CD4-positive, alpha-beta T cell treated with Interleukin-15 for 1 hour (primary cell): ENCODE data around the gene KRT86.
"Not testable (repeated sequence)": the region's sequence is repeated elsewhere in the genome, so short reads cannot be mapped to it uniquely, and the experiment has no call there.

Experiments used
- DNase-seq: peaks from one replicate; pipeline ENCODE4 v3.0.0-alpha.2; 2020

The KRT86 gene

GRCh38 chr12:52342781-52343490 lies 68.5 kb downstream of the KRT86 start:
- no peak for DNase-seq

- DNase-seq, result no peak
Measured at GRCh38 chr12:52343550-52343949, 69.1 kb downstream of the KRT86 start.

DNA sequence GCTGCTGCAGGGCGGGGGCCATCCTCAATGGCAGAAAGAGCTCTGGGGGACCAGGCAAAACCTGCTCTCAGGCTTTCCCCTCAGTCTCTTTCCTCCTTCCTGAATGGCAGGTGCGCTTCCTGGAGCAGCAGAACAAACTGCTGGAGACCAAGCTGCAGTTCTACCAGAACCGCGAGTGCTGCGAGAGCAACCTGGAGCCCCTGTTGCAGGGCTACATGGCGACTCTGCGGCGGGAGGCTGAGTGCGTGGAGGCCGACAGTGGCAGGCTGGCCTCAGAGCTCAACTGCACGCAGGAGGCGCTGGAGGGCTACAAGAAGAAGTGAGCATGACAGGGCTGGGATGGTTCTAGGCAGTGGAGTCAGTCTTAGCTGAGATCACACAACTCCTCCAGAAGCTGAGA lies 69.7 kb downstream of the KRT86 start:
- no peak for DNase-seq

GRCh38 chr12:52345041-52345440 lies 70.6 kb downstream of the KRT86 start:
- not testable (repeated sequence) for DNase-seq

DNA sequence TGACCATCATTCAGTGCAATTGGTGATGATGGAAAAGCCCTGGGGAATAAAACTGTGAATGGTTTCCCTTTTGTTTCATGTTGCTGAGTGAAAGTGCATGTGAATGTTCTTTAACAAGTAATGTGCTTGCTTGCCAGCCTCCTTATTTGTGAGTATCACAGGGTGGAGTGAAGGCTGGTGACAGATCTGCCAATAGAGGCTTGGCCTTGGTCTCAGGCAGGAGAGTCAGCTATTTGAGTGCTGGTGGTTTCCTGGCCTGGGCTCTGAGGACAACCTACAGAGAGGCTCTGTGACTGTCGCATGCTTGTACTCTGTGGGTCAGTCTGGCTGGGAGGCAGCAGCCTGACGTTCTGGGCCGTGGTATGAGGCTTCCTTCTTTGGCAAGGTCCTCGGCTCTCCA lies 72.1 kb downstream of the KRT86 start:
- no peak for DNase-seq

GRCh38 chr12:52347016-52347415 lies 72.6 kb downstream of the KRT86 start:
- no peak for DNase-seq

GRCh38 chr12:52347551-52348510 lies 73.4 kb downstream of the KRT86 start:
- DNase-seq, result no peak

DNA sequence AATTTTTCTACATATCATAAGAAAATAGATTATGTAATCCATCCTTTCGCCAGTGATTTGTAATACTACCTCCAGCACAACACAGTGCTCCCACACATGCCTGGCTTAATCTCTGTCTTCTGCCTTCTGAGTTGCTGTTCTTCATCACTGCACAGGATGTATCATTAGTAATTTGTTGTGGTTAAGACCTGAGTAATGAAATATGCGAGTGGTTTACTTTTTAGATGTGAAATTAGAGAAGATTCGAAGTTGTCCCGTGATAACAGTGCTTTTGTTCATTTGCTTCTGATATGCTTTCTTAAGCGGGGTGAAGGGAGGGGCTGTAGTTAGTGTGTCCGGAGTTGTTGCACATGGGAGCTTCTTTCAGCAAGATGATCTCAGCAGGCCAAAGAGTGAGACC lies 74.8 kb downstream of the KRT86 start:
- no peak for DNase-seq

- DNase-seq, result no peak
Measured at GRCh38 chr12:52350021-52350620, 75.7 kb downstream of the KRT86 start.

- DNase-seq, result no peak
Measured at GRCh38 chr12:52350786-52351185, 76.3 kb downstream of the KRT86 start.

DNA sequence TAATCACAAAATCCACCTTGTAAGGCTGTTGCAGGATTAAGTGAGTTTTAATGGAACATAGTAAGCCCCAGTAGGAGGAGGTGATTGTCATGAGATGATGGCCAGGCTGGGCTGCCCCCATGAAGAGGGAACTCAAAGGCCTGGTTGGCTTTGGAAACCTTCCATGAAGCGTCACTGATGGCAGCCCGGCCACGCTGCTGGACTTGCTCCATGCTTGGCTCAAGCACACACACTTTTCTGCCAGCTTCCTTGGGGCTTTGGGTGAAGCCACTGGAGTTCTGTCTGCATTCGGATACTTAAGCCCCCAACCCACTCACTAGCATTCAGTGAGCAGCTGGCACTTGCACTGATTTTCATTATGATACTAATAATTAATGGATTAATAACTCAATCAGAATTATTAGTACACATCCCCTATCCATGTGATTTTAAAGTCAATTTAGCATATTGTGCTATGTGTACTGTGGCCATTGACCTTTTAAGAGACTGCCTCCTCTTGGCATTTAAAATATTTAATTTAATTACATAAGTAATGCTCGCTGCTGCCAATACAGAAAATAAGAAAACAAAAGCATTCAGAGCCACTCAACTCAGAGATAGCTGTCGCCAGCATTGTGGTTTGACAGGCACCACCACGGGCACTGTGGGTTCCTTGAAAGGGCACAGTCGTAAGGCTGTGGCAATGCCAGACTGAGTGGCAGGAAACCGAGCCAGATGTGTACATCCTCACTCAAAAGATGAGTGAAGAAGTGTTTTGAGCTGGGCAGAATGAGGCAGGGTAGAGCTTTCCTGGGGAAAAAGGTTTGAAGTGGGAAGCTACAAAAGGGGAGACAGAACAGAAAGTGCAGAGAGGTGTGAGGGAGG lies 77.0 kb downstream of the KRT86 start:
- peak; percentile 61 for DNase-seq

DNA sequence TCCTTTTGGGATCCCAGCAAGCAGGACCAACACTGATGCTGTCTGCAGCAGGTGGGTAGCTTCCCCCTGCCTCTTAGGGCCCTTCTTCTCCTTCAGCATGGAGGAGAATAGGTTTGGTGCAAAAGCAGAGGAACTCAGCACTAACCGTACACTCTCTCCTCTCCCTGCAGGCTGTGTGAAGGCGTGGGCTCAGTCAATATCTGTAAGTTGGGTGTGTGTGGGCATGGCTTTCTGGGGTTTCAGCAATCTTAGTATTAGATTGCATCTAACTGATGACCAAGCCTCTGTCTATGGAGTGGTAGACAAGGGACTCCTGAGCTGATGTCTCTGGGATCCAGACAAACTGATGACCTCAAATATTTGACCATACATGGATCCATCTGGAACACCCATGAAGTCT lies 78.5 kb downstream of the KRT86 start:
- DNase-seq, result no peak

DNA sequence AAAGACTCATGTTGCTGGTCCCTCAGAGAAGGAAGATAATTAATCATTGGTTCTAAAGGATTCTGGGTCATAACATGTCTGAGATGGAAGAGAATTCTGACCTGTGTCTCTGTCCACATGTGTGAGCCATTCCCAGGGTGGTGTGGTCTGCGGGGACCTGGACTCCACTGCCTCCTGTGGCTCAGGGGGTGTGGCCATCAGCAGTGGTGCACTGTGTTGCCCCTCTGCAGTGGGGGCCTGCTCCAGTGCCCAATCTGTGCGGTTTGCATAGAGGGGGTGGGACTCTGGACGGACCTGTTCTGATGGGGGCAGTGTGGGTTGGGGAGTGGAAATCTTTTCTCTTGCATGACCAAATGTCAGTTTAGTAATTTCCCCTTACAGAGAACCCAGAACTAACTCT lies 79.3 kb downstream of the KRT86 start:
- no peak for DNase-seq

GRCh38 chr12:52354200-52354599 lies 79.8 kb downstream of the KRT86 start:
- no peak for DNase-seq

DNA sequence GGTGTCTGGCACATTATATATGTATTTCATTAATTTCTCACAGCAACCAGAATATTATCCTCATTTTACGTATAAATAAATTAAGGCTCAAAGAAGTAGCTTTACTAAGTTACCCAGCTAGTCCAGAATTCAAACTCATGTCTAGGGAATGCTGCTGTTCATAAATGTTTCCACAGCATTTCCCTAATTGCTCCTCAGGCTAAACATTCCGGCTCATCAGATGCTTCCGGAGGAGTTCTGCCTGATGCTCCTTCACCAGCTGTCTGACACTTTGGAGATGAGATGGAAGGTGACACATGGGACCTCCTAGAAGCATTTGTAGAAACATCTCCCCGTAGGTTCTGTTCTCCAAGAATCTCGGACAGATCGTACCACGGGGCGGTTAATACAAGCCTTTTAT lies 80.7 kb downstream of the KRT86 start:
- DNase-seq, result no peak

DNA sequence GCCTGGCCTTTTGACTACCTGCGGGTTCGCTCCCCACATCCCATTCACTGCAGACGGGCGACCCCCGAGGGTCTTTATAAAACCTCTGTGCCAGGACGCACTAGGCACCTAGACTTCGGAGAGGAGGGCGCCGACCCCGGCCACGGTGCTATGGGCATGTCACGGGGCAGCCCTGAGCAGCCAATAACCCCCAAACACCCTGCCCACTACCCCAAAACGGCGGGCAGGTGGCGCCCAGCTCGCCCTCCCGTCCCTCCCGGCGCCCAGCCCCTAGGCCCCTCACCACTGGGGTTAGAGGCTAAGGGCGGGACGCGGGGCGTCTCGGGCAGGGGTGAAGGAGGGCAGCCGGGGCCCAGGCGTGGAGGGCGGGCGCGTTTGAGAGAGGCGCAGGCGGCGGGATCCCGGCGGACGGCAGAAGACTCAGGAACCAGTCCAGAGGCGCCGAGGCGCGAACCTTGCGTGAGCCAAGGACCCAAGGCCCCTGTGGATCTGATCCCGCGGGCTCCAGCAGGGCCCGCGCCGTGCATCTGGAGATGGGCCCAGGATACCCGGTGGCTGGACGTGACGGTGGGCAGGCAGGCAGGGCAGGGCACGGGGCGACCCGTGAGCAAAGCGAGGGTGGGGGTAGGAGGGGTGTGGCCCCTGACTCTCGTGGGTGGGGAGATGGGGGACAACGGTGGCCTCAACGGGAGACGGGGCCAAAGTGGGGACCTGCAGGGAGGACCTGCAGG lies 81.8 kb downstream of the KRT86 start:
- DNase-seq, result no peak

DNA sequence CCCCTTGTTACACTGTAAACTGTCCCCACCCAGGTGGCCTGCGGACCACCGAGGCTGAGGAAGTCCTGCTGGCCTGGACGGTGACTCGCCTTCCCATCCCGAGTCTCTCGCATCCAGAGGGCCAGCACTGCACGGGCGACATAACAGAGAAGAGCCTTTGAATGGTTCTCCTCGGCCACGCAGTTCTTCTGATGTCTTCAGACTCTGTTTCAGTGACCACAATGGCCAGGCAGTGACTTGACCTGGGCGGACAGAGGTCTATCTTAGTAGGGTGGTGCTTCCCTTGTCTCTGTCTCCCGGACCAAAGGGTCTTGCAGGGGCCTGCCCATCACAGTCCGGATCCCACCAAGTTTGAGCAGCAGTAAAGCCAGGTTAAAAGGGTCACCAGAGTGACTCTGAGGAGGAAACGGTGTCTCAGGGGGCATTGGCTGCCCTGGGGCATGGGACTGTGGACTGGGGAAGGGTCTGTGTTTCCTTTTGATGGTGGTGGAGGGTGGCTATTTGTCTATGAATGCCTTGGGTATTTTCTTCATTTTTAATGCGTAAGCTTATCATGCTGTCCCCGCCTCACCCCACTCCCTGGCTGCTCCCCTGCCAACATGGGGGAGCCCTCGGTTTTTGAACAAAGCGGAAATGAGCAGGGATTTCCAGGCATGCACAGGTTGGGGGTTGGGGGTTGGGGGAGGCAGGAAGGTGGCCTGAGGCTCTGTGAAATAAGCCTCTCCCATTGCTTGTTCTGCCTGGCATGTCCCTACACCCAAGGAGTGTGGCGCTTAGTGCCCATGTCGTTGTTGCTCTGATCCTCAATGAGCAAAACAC lies 82.5 kb downstream of the KRT86 start:
- DNase-seq, result no peak
